GM23248 (cell line): Measurements from ENCODE around the gene TRIO. TPM values are rescaled to one million over a fixed set of nuclear protein-coding genes. Genes with fewer than 3 reads are reported as not detected.

Experiments used
- DNase-seq: peaks from one replicate; pipeline ENCODE4 v3.0.0-alpha.2; 2015
- H2AFZ ChIP-seq: fragments of 200-600 bp; sonication (generic); 2 replicates; pipeline ENCODE4 v1.6.1; 2016; ENCODE audit warnings: antibody characterized with exemption
- H3F3A ChIP-seq: fragments of 200-600 bp; sonication (generic); 2 replicates; pipeline ENCODE4 v1.6.1; 2016; ENCODE audit warnings: mild to moderate bottlenecking, antibody characterized with exemption, mixed run types; ENCODE audit not compliant: insufficient read depth
- H3K27ac ChIP-seq: fragments of 200-600 bp; sonication (generic); 2 replicates; pipeline ENCODE4 v1.5.1; 2016; ENCODE audit warnings: mild to moderate bottlenecking
- H3K27me3 ChIP-seq: fragments of 200-600 bp; sonication (generic); replicated peaks from 2 replicates; pipeline ENCODE4 v1.6.1; 2016; ENCODE audit warnings: mild to moderate bottlenecking; ENCODE audit not compliant: insufficient read depth
- H3K36me3 ChIP-seq: fragments of 200-600 bp; sonication (generic); 2 replicates; pipeline ENCODE4 v1.6.1; 2016; ENCODE audit warnings: low read depth, mild to moderate bottlenecking
- H3K4me1 ChIP-seq: fragments of 200-600 bp; sonication (generic); 2 replicates; pipeline ENCODE4 v1.6.1; 2016; ENCODE audit warnings: mild to moderate bottlenecking; ENCODE audit not compliant: insufficient read depth
- H3K4me2 ChIP-seq: fragments of 200-600 bp; sonication (generic); one replicate; pipeline ENCODE4 v1.6.1; 2016; ENCODE audit warnings: mild to moderate bottlenecking; ENCODE audit not compliant: unreplicated experiment
- H3K4me3 ChIP-seq: fragments of 200-600 bp; sonication (generic); 2 replicates; pipeline ENCODE4 v1.5.1; 2016; ENCODE audit warnings: mild to moderate bottlenecking
- H3K79me2 ChIP-seq: fragments of 200-600 bp; sonication (generic); 2 replicates; pipeline ENCODE4 v1.6.1; 2016; ENCODE audit warnings: mild to moderate bottlenecking; ENCODE audit not compliant: insufficient read depth
- H3K9ac ChIP-seq: fragments of 200-600 bp; sonication (generic); 2 replicates; pipeline ENCODE4 v1.6.1; 2016; ENCODE audit warnings: mild to moderate bottlenecking
- H3K9me2 ChIP-seq: fragments of 200-600 bp; sonication (generic); 2 replicates; pipeline ENCODE4 v1.6.1; 2016; ENCODE audit warnings: mixed run types, mild to moderate bottlenecking, moderate library complexity; ENCODE audit not compliant: insufficient read depth
- H3K9me3 ChIP-seq: fragments of 200-600 bp; sonication (generic); one replicate; pipeline ENCODE4 v1.6.1; 2017; ENCODE audit warnings: low read depth
- H4K20me1 ChIP-seq: fragments of 200-600 bp; sonication (generic); 2 replicates; pipeline ENCODE4 v1.6.0; 2016; ENCODE audit not compliant: insufficient read depth
- EZH2 ChIP-seq: fragments of 200-600 bp; sonication (generic); IDR thresholded peaks from 2 replicates; pipeline ENCODE4 v1.6.1; 2018; ENCODE audit warnings: antibody characterized with exemption, mild to moderate bottlenecking; ENCODE audit not compliant: insufficient read depth, poor library complexity, severe bottlenecking
- EZH2phosphoT487 ChIP-seq: fragments of 200-600 bp; sonication (generic); IDR thresholded peaks from 2 replicates; pipeline ENCODE4 v1.6.1; 2018; ENCODE audit warnings: antibody characterized with exemption, moderate library complexity, mild to moderate bottlenecking, low read depth; ENCODE audit not compliant: insufficient read depth
- WGBS, 2 experiments: methylation state at CpG; one replicate each; pipeline ENCODE4 v1.1.6; 2015 to 2017; ENCODE audit warnings: low lambda C conversion rate in 2 of 2, low coverage in 1 of 2; ENCODE audit errors: missing lambda C conversion rate in 2 of 2; 5-methylcytosine and 5-hydroxymethylcytosine counted together
- in situ Hi-C: fragments of 300-500 bp; cut with MboI; formaldehyde crosslinking; loops from 2 replicates; pipeline ENCODE4 v1.15.0; 2020
- polyA plus RNA-seq: library from polyadenylated mRNA; unstranded; fragments of >200 nt; fragmentation: Nextera tagmentation; extraction: Ambion mirVana; gene quantifications from 2 replicates; pipeline ENCODE4 v1.2.1, GENCODE V29; 2016
- total RNA-seq: library from RNA; depleted of rRNA; stranded (reverse); fragments of >200 nt; shearing (Covaris generic); gene quantifications from 2 replicates; pipeline ENCODE4 v1.2.3, GENCODE V29; 2014

Gene TRIO
- total and polyA plus RNA-seq, 2 experiments from 2014 or later, result 28.1 to 198 TPM

DNA sequence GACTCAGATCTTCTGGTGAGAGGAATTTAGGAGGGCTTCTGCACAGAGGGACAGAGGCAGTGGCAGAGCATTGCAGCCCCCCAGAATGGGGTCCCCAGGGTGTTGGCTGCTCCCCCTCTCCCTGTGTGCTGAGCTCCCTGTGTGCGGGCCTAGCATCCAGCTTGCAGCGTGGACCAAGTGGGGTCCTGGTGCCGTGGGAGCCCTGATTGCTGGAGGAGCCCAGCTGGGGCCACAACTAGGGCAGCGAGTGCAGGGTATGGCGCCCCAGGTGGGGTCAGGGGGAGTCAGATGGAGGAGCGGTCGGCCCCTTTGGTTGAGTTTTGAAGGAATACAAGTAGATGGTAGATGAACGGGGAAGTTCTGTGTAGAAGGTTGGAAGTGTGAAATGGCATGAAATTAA lies 66.7 kb downstream of the TRIO start:
- no peak for DNase-seq
- Histone ChIP-seq H3K4me3 (no peak overlapping the region), H3K27me3 (no peaks in the 10 kb centered on the region), H3K4me1 (peaks cover 94% of the 10 kb centered on the region), H3K79me2 (peaks cover 100% of the 10 kb centered on the region), H3F3A (peaks cover 88% of the 10 kb centered on the region), H3K9me2 (no peaks in the 10 kb centered on the region), H3K9ac (no peak overlapping the region), H3K36me3 (peaks cover 6% of the 10 kb centered on the region), H3K4me2 (no peak overlapping the region), H3K27ac (peak overlapping the region; percentile 86), H2AFZ (no peak overlapping the region), H3K9me3 (no peaks in the 10 kb centered on the region), H4K20me1 (peaks cover 13% of the 10 kb centered on the region)
- 94 to 97% methylated on average over 8 of the region's 8 CpGs for WGBS, 2 experiments
- TF ChIP-seq EZH2, result no peak
- no peak for TF ChIP-seq EZH2phosphoT487
- in situ Hi-C loops, result no loop called here

DNA sequence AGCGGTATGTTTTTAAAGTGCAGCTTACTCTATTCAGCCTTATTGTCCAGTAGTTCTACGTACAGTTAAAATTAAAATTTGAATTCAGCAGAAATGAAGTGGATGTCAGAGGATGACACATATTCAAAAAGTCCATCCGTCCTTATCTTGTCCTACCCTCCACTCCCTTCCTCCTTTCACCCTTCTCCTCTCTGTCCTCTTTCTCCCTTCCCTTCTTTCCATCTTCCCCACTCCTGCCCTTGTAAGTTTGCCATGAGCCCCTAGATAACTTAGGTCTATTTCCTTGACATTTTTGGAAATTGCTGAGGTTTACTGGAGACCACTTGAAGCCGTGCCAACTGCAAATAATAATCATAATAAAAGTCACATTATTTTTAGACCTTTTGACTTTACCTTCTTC lies 67.6 kb downstream of the TRIO start:
- in situ Hi-C loops, result no loop called here
- Histone ChIP-seq H3K4me1 (peaks cover 94% of the 10 kb centered on the region), H2AFZ (no peak overlapping the region), H3K4me3 (no peak overlapping the region), H3K27ac (peak overlapping the region; percentile 86), H3K9me2 (no peaks in the 10 kb centered on the region), H3K36me3 (peaks cover 7% of the 10 kb centered on the region), H3K79me2 (peaks cover 100% of the 10 kb centered on the region), H4K20me1 (peaks cover 13% of the 10 kb centered on the region), H3K9me3 (no peaks in the 10 kb centered on the region), H3F3A (peaks cover 88% of the 10 kb centered on the region), H3K27me3 (no peaks in the 10 kb centered on the region), H3K4me2 (no peak overlapping the region), H3K9ac (0 out of 2 replicates have a peak overlapping the region, but pooled peaks have one; percentile 4)
- no peak for DNase-seq
- TF ChIP-seq EZH2, result no peak
- no peak for TF ChIP-seq EZH2phosphoT487
- 75 to 79% methylated on average over 4 of the region's 4 CpGs for WGBS, 2 experiments

DNA sequence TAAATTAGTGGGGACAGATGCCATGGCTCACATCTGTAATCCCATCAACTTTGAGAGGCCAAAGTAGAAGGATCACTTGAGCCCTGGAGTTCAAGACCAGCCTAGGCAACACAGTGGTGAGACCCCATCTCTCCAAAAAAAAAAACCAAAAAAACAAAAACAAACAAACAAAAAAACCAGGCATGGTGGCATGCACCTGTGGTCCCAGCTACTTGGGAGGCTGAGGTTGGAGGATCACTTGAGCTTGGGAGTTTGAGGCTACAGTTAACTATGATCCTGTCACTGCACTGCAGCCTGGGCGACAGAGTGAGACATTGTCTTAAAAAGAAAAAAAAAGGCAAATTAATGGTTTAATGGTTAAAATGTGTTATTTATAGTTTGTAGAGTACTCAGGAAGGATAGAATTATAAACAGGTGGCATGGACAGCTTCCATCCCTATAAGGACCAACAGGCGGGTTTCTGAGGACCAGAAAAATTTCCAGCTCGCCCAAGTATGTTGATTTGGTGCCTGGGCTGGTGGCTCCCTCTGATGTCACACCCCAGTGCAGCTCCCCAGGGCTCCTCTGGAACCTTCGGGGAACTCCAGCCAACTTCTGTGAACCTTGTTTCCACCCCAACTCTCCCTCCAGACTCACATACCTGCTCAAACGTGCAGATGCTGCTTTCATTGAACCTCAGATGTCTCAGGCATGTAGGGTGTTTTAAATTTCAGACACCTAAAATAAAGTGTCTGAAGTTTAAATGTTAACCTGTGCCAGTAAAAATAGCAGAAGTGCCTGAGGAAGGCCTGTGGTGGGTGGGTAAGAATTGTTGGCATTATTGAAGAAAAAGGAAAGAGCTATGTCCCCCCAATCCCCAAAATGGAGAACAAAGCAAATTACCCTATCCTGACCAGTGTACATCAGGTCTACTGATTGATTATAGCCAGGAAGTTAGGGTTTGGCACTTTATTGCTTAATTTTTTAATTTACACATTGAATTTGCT lies 69.0 kb downstream of the TRIO start:
- no peak for TF ChIP-seq EZH2
- TF ChIP-seq EZH2phosphoT487, result no peak
- in situ Hi-C loops, result no loop called here
- Histone ChIP-seq H2AFZ (no peak overlapping the region), H3K9me3 (no peaks in the 10 kb centered on the region), H3K27me3 (no peaks in the 10 kb centered on the region), H3K9ac (no peak overlapping the region), H3K4me3 (no peak overlapping the region), H3K36me3 (peaks cover 7% of the 10 kb centered on the region), H3K27ac (peak overlapping the region; percentile 86), H3K79me2 (peaks cover 100% of the 10 kb centered on the region), H3F3A (peaks cover 86% of the 10 kb centered on the region), H3K4me2 (no peak overlapping the region), H4K20me1 (peaks cover 21% of the 10 kb centered on the region), H3K9me2 (no peaks in the 10 kb centered on the region), H3K4me1 (peaks cover 94% of the 10 kb centered on the region)
- WGBS, 2 experiments, result 54 to 64% methylated on average over 5 of the region's 5 CpGs
- no peak for DNase-seq

DNA sequence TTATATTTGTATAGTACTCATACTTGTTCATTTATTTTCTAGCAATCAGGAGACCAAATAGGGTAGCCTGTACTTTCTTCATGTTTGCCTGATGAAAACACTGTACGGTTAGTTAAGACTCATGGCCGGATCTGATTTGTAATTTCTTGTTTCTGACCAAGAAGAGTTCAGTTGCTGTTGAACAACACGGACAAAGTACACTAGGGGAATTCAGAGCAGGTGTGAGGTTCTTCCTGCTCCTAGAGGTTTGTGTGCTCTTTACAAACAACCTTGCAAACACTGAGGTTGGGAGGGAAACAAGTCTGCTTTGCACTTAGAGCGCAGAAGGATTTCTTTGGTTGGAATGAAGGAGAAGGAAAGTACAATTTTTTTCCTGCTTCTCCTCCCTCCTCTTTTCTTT lies 69.7 kb downstream of the TRIO start:
- WGBS, 2 experiments, result 76 to 77% methylated on average over 4 of the region's 4 CpGs
- peaks cover 100% of the 10 kb centered on the region for H3K79me2 ChIP-seq
- in situ Hi-C loops, result no loop called here
- H3K9me3 ChIP-seq, result no peaks in the 10 kb centered on the region
- H3K9ac ChIP-seq, result no peak overlapping the region
- peaks cover 28% of the 10 kb centered on the region for H4K20me1 ChIP-seq
- no peak overlapping the region for H3K4me2 ChIP-seq
- no peak overlapping the region for H3K4me3 ChIP-seq
- TF ChIP-seq EZH2phosphoT487 (no peak), EZH2 (no peak)
- peaks cover 94% of the 10 kb centered on the region for H3K4me1 ChIP-seq
- DNase-seq, result no peak
- peak overlapping the region; percentile 86; the same call in 1 of the 2 replicates for H3K27ac ChIP-seq
- peaks cover 89% of the 10 kb centered on the region for H3F3A ChIP-seq
- H3K27me3 ChIP-seq, result no peaks in the 10 kb centered on the region
- H3K36me3 ChIP-seq, result peaks cover 7% of the 10 kb centered on the region
- H3K9me2 ChIP-seq, result no peaks in the 10 kb centered on the region
- no peak overlapping the region for H2AFZ ChIP-seq
